Activated B cell treated with CpG ODN at 0.5 μM for 24 hours (primary cell): Measurements from ENCODE around the gene BPI. TPM values are rescaled to one million over a fixed set of nuclear protein-coding genes. Genes with fewer than 3 reads are reported as not detected.

Source experiments
- ATAC-seq: fragments of 200-7000 bp; cut with Tn5 transposase; one replicate; pipeline ENCODE4 v1.10.0; 2021; ENCODE audit warnings: low read depth, mild to moderate bottlenecking, moderate library complexity
- CTCF ChIA-PET: fragments of 350-600 bp; sonication (Branson Sonifier 250); formaldehyde crosslinking; loops from one replicate; lab custom pipeline; 2021; ENCODE audit warnings: antibody characterized with exemption; lab: Charles Lee
- POLR2A ChIA-PET: fragments of 350-600 bp; sonication (Branson Sonifier 250); formaldehyde crosslinking; loops from one replicate; lab custom pipeline; 2021; ENCODE audit warnings: antibody characterized with exemption; lab: Charles Lee
- DNase-seq: peaks from one replicate; pipeline ENCODE4 v3.0.0; 2022
- H3K27ac Mint-ChIP-seq: one replicate; pipeline ENCODE4 v1.8.0; 2020; ENCODE audit warnings: mixed read lengths
- H3K27me3 Mint-ChIP-seq: one replicate; pipeline ENCODE4 v1.8.0; 2021; ENCODE audit warnings: mixed read lengths
- H3K36me3 Mint-ChIP-seq: one replicate; pipeline ENCODE4 v1.8.0; 2021; ENCODE audit warnings: low read depth, mixed read lengths
- H3K4me1 Mint-ChIP-seq: one replicate; pipeline ENCODE4 v1.8.0; 2021; ENCODE audit warnings: mixed read lengths
- H3K4me3 Mint-ChIP-seq: one replicate; pipeline ENCODE4 v1.8.0; 2020; ENCODE audit warnings: mild to moderate bottlenecking, mixed read lengths
- H3K9me3 Mint-ChIP-seq: one replicate; pipeline ENCODE4 v1.8.0; 2020; ENCODE audit warnings: mixed read lengths
- intact Hi-C: fragments of 100-400 bp; cut with micrococcal nuclease; formaldehyde crosslinking; loops from one replicate; pipeline ENCODE4 v1.15.1; 2024
- total RNA-seq: library from RNA; stranded (reverse); gene quantifications from 2 replicates; pipeline ENCODE4 v1.2.3, GENCODE V29; 2022
- TF ChIP-seq, protein P1 (sequence below): fragments of 200-600 bp; IDR thresholded peaks from one replicate; pipeline ENCODE4 v1.8.0; 2022; ENCODE audit warnings: antibody characterized with exemption, mild to moderate bottlenecking

BPI gene
- total RNA-seq, 1 donor from 2014 or later = not detected

GRCh38 chr20:38266426-38266825 lies 37.5 kb upstream of the BPI start:
- intact Hi-C loops = no loop called here
- DNase-seq (no peak), ATAC-seq (no peak)
- H3K4me1 Mint-ChIP-seq = no peaks in the 10 kb centered on the region
- no peak overlapping the region for H3K4me3 Mint-ChIP-seq
- H3K9me3 Mint-ChIP-seq = no peaks in the 10 kb centered on the region
- H3K27ac Mint-ChIP-seq = no peak overlapping the region
- H3K36me3 Mint-ChIP-seq = no peaks in the 10 kb centered on the region
- ChIA-PET CTCF (no interaction called here), POLR2A (no interaction called here)
- peaks cover 31% of the 10 kb centered on the region for H3K27me3 Mint-ChIP-seq
- TF ChIP-seq, protein P1, sequence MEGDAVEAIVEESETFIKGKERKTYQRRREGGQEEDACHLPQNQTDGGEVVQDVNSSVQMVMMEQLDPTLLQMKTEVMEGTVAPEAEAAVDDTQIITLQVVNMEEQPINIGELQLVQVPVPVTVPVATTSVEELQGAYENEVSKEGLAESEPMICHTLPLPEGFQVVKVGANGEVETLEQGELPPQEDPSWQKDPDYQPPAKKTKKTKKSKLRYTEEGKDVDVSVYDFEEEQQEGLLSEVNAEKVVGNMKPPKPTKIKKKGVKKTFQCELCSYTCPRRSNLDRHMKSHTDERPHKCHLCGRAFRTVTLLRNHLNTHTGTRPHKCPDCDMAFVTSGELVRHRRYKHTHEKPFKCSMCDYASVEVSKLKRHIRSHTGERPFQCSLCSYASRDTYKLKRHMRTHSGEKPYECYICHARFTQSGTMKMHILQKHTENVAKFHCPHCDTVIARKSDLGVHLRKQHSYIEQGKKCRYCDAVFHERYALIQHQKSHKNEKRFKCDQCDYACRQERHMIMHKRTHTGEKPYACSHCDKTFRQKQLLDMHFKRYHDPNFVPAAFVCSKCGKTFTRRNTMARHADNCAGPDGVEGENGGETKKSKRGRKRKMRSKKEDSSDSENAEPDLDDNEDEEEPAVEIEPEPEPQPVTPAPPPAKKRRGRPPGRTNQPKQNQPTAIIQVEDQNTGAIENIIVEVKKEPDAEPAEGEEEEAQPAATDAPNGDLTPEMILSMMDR = no peak

DNA sequence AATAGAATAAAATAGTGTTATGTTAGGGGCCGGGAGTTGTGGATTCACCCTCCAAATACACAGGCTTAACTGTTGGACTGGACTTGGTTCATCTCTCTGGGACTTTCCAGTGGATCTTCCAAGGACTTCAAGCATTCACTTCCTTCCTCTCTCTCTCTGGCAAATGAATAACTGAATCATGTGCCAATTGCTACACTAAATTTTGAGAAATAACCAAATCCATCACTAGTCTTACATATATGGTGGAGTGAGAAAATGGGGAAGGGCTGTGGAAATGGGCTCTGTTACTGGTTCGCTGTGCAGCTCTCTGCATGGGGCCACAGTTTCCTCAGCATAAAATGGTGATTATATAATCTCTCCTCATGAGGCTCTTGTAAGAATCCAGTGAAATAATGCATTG lies 36.7 kb upstream of the BPI start:
- no peaks in the 10 kb centered on the region for H3K4me1 Mint-ChIP-seq
- TF ChIP-seq, protein P1 = no peak
- ChIA-PET POLR2A (no interaction called here), CTCF (no interaction called here)
- H3K27me3 Mint-ChIP-seq = peaks cover 29% of the 10 kb centered on the region
- DNase-seq = no peak
- H3K27ac Mint-ChIP-seq = no peak overlapping the region
- no peaks in the 10 kb centered on the region for H3K36me3 Mint-ChIP-seq
- ATAC-seq = no peak
- intact Hi-C loops = no loop called here
- H3K9me3 Mint-ChIP-seq = no peaks in the 10 kb centered on the region
- H3K4me3 Mint-ChIP-seq = no peak overlapping the region

- POLR2A ChIA-PET = no interaction called here
- no peak for DNase-seq
- Mint-ChIP-seq H3K9me3 (no peaks in the 10 kb centered on the region), H3K4me3 (no peak overlapping the region), H3K36me3 (no peaks in the 10 kb centered on the region), H3K27ac (no peak overlapping the region), H3K4me1 (no peaks in the 10 kb centered on the region), H3K27me3 (peaks cover 26% of the 10 kb centered on the region)
- intact Hi-C loops = no loop called here
- no peak for ATAC-seq
- CTCF ChIA-PET = no interaction called here
- TF ChIP-seq, protein P1 = no peak
Observed at GRCh38 chr20:38267901-38268514, 35.9 kb upstream of the BPI start.

GRCh38 chr20:38269040-38269439 lies 34.9 kb upstream of the BPI start:
- Mint-ChIP-seq H3K27ac (no peak overlapping the region), H3K4me1 (no peaks in the 10 kb centered on the region), H3K9me3 (no peaks in the 10 kb centered on the region), H3K27me3 (peaks cover 24% of the 10 kb centered on the region), H3K4me3 (no peak overlapping the region), H3K36me3 (no peaks in the 10 kb centered on the region)
- TF ChIP-seq, protein P1 = no peak
- ATAC-seq (no peak), DNase-seq (no peak)
- ChIA-PET POLR2A (no interaction called here), CTCF (interaction anchor here (0.7 kb wide), 1 partner anchor 9 kb away, joined by 3 read pairs; no protein-coding TSS in a partner anchor)
- intact Hi-C loops = no loop called here

- Mint-ChIP-seq H3K27me3 (peaks cover 22% of the 10 kb centered on the region), H3K4me1 (no peaks in the 10 kb centered on the region), H3K4me3 (no peak overlapping the region), H3K27ac (no peak overlapping the region), H3K9me3 (no peaks in the 10 kb centered on the region), H3K36me3 (no peaks in the 10 kb centered on the region)
- intact Hi-C loops = no loop called here
- ChIA-PET POLR2A (no interaction called here), CTCF (interaction anchor here (0.7 kb wide), 1 partner anchor 10 kb away, joined by 3 read pairs; no protein-coding TSS in a partner anchor)
- DNase-seq (no peak), ATAC-seq (no peak)
- TF ChIP-seq, protein P1 = no peak
Observed at GRCh38 chr20:38269715-38270114, 34.2 kb upstream of the BPI start.
